HG02759 (cell line): ENCODE results near the gene CD160.
"Not testable (repeated sequence)": the region's sequence is repeated elsewhere in the genome, so short reads cannot be mapped to it uniquely, and the experiment has no call there.

Experiments
- ATAC-seq: cut with Tn5 transposase; IDR thresholded peaks from one replicate; pipeline ENCODE4 v1.9.1; 2021; ENCODE audit warnings: mild to moderate bottlenecking, moderate library complexity; ENCODE audit not compliant: unreplicated experiment

Gene CD160, protein sequence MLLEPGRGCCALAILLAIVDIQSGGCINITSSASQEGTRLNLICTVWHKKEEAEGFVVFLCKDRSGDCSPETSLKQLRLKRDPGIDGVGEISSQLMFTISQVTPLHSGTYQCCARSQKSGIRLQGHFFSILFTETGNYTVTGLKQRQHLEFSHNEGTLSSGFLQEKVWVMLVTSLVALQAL

DNA sequence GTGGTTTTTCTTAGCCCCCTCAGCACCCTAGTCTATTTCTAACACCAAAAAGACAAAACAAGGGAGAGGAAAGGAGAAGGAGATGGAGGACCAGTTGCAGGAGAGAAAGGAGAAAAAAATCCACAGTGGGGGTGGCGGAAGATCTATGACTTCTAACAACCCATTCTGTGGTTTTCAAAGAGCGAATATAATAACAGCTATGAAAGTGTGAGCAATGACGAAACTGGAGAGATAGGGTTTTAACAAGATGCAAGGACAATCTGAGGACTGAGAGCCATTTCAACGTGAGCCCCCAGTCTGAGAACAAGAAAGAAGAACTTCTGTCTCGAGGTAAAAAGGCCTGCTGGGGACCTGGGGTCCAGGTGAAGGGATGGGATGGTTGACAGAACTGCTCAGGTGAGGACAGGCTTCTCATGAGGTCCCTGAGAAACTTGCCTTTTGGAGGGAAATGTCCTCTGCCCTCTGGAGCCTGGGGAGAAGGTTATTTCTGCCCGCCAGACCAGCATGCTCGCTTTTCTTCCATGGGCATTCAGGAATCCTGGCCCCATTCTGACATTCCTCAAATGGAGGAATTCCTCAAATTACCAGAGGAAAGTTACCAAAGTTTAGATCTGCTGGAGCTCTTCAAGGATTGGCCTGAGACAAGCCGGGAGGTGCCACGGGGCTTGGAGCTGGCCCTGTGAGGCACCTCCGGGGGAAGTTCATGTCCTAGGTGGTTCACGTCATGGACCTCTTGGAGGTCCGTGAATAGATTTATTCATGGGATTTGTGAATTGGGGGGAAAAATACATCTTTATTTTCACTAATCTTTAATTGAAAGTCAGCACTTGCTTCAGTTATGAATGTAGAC, at the start of gene CD160:
TSS of gene CD160 (plus strand) at position 270 of the 850 bp plus-strand sequence. CDS start 8,829 bp downstream, outside the sequence.
- no peak for ATAC-seq

DNA sequence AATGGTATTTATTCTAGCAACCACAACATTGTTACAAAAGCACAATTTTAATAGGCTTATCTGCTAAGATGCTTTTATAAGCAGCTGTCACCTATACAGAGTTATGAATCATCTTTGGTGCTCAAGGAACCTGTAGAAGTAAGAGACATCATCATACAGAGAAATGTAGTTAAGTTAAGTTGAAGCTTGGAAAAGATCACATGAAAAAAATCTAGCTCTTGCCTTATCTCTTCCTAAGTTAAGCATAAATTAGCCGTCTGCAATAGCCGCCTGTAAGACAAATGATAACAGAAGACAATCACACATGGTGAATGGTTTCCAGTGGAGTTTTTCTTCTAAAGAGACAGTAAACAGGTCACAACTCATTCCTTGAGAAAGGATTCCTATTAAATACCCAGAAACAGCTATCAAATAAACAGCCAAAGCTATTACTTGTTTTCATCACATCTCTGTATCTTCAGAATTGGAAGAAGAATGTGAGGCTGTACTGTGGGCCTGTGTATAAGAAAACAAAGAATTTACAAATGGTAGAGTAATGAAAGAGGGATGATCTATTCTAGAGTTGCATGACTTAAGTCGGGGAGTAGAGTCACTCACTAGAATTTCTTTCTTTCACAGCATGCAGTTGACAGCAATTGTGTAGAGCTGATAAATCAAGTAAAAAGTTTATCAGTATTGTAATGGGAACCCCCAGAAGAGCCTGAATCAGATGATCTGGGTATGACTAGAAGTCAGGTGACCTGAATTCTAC, 48.1 kb upstream of the CD160 start:
- ATAC-seq, result not testable (repeated sequence)

DNA sequence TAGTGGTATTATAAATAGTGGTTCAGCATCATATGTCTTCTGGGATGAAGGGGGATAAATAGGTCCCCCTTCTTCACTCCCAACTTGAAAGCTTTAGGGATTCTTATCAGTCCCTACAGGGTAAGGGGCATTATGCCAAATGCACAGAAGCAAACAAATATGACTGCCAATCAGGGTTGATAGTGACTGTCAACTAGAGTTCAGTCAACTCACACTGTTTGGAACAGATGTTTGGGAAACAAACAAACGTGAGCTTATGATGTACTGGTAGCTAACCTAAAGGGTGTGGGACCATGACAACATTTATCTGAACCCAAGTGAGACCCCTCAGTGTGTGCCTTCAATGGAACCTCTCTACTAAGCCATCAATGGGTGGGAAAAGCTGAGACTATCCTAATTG, 46.1 kb upstream of the CD160 start:
- not testable (repeated sequence) for ATAC-seq

DNA sequence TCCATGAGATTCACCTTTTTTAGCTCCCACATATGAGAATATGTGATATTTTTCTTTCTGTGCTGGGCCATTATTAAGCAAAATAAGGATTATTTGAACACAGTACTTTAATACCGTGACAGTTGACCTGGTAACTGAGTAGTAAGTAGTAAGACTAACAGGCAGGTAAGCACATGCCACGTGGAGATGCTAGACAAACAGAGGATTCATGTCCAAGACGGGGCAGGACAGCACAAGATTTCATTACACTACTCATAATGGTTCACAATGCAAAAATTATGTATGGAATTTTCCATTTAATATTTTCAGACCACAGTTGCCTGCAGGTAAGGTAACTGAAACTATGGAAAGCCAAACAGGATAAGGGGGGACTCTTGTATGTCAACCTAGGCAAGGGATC, 34.4 kb upstream of the CD160 start:
- ATAC-seq, result not testable (repeated sequence)

DNA sequence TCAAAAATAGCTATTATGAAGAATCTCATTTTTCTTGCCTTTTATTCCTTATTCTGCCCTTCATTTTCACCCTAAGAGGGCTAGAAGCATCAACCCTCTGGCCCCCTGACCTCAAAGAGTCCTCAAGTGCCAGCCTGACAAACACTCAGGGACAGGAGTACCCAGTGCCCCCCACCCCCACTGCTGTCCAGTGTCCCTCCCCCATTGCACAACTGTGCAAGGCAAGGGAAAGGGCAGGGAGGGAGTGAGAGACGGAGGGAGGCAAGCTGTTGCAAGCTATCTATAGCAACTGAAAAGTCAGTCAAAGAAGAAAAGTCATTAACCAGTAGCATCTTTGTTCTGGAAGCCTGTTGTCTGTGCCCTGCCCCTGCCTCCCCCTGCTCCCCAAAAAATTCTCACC, 33.2 kb upstream of the CD160 start:
- ATAC-seq, result not testable (repeated sequence)

DNA sequence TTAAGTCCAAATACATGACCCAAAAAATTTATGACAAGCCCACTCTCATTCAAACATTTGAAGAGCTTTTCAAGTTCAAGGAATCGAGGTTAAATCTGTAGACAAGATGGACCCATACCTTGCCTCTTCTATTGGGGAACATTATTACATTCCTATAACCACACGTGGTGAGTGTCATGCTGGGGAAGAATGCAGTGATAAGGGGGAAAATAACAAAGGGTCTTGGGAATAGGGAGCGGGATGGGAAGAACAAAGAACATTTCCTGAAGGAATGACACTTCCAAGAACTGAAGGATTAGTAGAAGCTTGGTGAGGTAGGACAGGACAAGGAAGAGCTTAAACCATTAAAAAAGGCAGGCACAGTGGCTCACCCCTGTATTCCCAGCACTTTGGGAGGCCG, 31.0 kb upstream of the CD160 start:
- no peak for ATAC-seq

DNA sequence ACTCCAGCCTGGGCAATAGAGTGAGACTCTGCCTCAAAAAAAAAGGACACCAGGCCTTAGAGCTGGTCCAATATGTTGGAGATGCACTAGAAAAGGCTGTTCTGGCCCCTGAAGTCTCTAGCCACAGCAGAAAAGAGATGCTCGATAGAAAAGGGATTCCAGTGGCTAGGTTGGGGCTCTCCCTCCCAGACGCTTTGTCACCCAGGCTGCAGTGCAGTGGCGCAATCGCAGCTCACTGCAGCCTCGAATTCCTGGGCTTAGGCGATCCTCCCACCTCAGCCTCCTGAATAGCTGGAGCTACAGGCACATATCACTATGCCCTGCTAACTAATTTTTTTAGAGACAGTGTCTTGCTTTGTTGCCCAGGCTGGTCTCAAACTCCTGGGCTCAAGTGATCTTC, 30.4 kb upstream of the CD160 start:
- no peak for ATAC-seq

DNA sequence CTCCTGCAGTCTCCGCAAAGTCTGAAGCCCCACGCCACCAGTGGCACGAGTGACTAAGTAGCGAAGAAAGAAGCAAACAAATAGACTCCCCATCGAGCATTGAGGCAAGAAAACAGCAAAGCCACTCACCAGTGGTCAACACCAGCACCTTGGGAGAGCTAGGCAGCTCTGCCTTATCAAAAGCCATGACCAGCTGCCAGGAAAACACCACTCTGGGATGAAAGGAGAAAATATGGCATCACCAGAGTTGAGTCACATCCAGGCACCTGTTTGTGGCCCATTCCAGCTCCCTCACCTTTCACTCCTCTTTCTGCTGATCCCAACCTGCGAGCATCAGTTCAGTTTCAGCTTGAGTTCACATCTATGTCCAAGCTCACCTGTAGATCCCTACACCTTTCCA, 29.4 kb upstream of the CD160 start:
- no peak for ATAC-seq

DNA sequence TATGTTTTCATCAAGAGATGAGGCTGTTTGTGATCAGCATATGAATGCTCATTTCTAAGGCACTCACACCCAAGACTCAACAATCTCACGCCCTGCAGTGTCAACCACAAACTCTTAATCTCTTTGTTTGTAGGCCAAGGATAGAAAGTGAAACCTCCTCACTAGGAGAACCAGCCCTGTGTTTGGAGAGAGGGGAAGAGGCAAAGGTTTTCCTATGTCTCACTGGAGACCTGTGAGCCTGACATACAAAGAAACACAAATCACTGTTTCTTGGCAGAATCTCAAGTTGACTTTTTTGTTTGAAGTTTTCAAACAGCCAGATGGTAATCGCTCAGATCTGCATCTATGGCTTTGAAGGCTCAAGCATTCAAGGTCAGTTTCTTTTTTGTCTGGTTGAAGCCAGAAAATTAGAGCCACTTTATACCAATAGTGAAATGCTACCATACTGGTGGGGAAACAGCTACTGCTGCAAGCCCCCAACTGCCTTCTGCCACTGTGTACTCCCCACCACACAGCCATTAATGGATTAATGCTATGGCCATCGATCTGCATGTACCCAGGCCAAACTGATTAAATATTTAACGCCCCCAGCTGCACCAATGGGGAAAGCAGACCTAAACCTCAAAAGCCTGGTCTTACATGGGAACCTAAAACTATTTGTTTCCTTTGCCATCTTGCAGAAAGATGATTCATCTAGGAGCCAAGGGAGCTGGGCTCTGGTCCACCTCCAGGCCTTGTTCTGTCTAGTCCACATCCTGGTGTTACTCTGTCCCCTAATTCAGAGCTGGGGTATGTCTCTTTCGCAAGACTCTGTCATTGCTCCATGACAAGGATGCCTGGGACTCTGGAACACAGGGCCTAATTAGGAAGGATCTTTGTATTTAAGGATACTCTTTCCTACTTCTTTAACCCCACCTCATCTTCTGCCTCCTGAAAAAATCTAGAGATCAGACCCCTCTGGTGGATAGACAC, 28.4 kb upstream of the CD160 start:
- ATAC-seq, result no peak

DNA sequence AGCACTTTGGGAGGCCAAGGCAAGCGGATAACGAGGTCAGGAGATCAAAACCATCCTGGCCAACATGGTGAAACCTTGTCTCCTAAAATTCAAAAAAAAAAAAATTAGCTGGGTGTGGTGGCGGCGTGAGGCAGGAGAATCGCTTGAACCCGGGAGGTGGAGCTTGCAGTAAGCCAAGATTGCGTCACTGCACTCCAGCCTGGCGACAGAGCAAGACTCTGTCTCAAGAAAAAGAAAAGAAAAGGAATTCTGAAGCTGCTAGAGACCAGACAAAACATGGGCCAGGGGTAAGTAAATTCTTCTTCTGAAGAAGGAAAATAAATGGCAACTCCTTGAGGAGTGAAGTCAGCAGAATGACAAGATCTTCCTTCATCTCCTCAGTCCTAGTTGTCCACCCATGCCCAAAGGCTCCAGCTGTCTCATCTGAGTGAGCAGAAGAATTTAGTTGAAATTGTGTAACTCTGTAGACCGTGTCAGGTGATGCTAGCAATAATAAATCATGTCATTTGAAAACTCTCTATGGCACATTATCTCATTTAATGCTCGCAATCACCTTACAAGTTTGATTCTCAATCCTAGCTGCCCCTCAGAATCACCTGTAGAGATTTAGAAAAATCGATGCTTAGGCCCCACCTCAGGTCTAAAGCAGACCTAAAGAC, 26.4 kb upstream of the CD160 start:
- no peak for ATAC-seq

DNA sequence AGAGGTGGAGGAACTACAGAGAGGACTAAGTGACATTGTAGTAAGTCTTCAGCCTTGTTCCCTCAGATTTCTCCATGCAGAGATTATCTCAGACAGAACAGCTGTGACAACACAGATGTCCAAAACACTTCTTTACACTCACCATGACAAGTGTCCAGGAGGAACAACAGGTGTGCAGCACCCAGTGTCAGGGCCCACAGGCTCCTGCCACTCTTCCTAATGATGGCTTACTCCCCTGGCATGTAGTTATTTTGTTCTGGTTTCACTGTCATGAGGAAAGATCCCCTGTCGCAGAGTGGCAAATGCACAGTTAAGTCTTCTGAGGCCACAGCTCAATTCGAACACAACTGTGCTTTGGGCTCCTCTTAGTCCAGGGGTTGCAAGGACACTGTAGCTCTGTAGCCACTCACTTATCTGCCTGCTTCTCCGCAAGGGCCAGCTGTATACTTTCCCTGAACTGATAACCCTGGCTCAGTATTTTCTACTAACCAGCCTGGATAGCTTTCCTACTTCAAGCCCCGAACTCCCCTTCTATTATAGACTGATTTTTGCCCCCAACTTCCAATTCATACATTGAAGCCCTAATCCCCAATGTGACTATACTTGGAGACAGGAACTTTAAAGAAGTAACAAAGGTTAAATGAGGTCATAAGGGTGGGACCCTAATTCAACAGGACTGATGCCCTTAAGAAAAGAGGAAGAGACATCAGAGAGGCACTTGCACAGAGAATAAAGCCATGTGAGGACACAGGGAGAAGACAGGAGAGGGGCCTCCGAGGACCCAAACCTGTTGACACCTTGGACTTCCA, 23.3 kb upstream of the CD160 start:
- no peak for ATAC-seq

DNA sequence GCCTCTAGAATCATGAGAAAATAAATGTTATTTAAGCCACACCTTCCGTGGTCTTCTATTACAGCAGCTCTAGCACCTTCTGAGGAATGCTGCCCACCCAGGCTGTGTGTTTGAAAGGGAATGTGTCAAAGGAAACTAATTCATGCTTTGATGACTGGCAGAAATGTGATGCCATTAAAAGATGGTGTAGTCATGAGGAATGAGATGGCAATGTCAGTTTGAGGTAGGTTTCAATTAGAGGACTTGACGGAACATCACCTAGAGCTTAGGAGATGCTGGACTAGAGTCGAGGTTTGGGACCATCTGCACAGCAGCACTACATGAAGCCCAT, 22.7 kb upstream of the CD160 start:
- no peak for ATAC-seq

DNA sequence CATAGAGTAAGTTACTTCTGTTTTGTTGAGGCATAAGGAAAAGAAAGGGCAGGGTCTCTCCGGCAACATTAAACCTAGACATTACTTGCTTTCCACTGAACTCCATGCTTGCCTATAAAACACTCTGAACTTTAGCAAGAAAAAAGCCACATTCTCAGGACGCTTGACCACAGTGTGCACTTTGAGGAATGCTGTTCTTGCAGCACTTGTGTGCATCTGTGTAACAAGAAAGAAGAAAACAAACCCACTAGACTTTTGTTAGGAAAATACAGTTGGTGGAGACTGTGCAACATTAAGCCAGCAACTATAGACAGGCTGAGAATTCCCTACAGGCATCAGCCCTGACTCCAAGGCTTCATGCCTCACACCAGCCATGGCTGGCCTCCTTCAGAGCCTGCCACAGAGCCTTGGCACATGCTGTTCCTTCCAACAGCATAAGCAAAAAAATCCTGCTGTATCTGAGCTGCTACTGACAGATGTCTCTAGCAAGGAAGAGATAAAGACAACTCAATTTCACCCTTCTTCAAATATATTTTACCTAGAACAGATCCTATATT, 17.9 kb upstream of the CD160 start:
- no peak for ATAC-seq

DNA sequence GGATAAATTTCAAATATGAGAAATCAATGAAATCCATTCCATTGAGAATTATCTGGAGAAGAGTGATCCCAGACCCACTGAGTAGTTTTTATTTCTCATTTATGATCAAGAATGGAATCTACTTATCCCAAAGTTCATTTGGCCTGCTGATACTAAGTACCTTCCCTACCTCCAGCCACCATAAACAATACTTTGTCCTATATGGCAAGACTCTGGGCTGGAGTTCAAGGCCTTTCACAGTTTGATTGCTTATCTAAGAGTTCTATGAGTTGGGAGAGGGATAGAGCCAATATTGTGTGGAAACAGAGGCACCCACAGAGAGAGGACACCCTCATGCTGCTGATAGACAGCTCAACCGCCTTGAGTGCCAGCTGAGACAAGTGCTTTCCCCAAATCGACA, 17.2 kb upstream of the CD160 start:
- no peak for ATAC-seq

DNA sequence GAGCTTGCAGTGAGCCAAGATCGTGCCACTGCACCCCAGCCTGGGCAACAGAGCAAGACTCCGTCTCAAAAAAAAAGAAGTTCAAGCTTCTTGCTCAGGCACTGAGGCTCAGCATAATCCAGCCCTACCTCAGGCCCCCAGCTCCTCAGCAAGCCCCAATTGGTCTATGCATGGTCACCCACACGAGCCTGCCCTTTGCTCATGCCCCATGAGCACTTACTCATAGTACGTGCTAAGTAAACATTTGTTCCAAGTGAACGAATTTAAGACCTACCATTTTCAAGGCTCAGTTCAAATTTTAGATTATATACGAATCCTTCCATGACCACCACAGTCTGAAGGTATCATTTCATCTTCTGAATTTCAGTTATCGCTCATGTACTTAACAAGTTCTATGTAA, 16.5 kb upstream of the CD160 start:
- no peak for ATAC-seq

DNA sequence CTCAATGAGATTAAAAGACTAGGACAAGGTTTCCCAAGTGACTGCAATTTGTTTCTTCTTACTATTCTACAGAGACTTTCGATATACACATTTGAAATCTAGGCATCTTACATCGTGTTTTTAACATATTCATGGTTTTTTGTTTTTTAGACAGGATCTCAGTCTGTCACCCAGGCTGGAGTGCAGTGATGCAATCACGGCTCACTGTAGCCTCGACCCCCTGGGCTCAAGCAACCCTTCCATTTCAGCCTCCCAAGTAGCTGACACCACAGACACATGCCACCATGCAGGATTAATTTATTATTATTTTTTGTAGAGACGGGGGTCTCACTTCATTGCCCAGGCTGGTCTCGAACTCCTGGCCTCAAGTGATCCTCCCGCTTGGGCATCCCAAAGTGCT, 13.7 kb upstream of the CD160 start:
- no peak for ATAC-seq

DNA sequence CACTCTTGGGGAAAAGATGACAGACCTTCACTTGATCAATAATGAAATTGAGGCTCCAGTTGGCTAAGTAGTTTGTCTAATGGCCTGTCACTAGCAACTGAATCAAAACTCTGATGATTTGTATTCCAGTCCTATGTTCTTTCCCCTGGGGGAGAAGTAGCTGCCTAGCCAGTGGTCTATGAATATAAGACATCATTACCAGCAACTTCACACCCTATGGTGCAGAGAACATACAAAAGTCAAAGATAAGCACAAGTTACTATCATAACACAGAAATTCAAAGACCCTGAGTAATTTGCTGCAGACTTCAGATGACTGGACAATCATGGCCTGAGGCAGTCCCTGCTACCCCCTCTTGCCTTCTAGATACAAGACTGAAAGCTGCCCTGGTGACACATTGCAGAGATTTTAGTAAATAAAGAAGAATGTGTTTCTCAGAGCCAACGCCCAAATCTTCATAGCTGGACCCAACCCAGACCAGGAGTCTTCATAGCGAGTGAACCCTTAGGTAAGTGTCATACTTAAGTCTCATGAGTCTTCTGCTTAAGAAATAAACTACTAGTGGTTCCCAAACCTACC, 13.1 kb upstream of the CD160 start:
- ATAC-seq, result no peak

DNA sequence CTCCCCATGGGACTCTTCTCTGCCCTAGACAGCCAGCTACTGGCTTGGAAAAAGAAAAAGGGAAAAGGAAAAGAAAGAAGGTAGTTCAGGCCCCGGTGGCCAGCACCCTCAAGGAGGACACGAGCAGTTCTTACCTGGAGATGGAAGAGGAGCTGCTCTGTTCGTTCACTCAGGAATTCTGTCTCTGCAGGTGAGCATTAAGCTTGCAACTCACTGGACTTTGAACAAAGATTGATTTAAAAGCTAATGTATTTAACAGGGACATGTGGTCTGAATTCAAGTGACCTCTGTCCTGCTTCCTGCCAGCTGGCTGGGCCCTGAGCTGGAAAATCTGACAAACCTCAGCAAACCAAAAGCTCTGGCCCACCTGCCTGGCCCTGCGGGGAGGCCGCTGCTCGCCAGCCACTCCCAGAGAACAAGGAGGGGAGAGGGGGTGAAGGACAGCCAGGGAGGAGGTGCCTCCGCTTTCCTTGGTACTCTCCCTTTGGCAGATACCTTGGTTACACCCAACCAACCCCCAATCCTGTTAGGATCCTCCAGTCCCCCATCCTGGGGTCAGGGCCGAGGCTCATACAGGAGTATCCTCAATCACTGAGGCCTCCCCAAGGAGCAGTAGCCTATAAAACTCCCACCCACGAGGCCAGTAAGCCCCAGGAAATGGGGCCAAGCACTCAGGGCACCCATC, 12.0 kb upstream of the CD160 start, which contains the start of gene PDZK1:
TSS of gene PDZK1 (minus strand) at position 186 of the 685 bp plus-strand sequence. CDS start 19,347 bp downstream, outside the sequence.
- no peak for ATAC-seq
